GM21717 (cell line): Measurements from ENCODE around the gene CIC.

ENCODE experiments used
- ATAC-seq: cut with Tn5 transposase; IDR thresholded peaks from one replicate; pipeline ENCODE4 v1.9.1; 2021; ENCODE audit warnings: mild to moderate bottlenecking, moderate library complexity; ENCODE audit not compliant: unreplicated experiment

CIC gene

DNA sequence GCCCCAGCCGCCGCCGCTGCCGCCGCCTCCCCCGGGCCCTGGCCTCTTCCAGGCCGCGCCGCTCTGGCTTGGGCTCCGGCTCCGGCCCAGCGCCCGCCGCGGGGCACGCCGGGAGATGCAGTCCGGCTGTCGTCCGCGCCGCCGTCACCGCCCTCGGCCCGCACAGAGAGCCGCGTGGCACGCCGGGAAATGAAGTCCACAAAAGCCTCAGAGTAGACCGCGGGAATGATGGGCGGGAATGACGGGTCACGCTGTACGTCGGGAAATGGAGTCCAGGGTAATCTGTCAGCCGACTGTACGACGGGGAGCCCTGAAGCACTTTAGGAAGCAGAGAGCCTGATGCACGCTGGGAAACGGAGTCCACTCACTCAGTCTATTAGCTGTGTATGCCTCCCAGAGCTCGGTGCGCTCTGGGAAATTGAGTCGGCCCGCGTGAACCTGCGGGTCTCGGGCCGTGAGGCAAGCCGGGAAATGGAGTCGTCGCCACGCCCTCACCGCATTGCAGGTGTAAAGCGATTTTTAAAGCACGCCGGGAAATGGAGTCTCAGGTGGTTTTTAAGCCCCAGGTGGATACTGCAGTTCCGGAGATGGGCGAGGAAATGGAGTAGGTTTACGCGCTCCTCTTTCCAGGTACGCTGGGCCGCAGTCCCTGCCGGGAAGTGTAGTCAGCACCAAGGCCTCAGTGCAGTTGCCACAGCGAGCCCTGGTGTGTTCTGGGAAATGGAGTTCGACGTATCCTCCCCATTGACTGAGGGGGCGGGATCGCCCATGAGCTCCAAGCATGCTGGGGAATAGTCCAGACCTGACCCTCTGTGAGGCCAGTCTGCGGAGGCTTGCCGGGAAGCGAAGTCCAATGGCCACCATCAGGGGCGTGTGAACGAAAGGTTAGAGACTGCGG, 26.3 kb upstream of the CIC start, which contains the start of gene GSK3A:
Gene GSK3A (minus strand): TSS at position 91 of the 898 bp plus-strand sequence. CDS start 137 bp downstream, outside the sequence.
- ATAC-seq: peak; percentile 56

DNA sequence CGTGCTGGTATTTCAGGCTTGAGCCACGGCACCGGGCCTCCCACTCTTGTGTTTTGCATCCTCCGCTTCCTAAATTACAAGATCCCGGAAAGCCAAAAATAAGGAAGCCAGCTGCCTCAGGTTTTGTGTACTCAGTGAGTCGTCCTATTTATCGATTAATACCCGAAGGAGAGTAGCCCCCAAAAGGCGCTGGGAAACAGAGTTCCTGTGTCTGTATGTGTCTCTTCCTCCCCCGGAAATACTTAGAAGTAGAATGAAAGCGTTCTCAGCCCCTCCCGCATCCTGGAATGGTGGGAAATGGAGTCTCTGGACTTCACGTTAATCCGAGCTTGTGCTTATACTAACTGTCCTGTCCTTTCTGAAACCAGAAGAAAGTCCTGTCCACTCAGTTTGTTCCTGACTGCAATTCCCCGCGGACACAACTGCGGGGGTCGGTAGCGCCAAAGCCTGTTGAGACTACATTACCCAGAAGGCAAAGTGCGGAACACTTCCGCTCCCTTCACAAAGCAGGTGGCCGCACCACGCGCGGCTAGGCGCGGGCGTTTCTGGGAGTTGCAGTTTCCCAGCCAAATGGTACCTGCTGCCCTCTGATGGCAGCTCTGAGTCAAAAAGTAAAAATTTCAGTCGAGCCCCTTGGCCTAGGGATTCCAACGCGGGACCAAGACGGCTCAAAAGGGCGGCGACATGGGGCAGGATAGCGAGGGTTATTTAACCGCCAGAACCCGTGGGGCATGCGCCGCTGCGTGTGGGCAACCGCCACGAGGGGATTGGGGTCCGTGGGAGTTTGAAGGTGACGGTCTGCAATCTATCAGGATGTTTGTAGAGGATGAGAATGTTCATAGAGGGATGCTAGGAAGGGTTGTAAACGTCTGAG, 24.5 kb upstream of the CIC start:
- ATAC-seq: peak; percentile 31

DNA sequence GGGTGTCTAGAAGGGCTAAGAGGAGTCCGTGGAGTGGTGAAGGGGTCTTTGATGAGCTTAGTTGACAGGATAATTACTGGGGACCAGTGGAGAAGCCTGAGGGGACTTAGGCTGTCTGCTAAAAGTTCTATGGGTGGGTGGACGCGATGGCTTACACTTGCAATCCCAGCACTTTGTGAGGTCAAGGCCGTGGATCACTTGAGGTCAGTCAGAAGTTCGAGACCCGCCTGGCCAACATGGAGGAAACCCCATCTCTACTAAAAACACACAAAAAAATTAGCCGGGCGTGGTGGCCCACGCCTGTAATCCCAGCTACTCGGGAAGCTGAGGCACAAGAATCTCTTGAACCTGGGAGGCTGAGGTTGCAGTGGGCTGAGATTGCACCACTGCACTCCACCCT, 23.8 kb upstream of the CIC start:
- ATAC-seq: no peak

DNA sequence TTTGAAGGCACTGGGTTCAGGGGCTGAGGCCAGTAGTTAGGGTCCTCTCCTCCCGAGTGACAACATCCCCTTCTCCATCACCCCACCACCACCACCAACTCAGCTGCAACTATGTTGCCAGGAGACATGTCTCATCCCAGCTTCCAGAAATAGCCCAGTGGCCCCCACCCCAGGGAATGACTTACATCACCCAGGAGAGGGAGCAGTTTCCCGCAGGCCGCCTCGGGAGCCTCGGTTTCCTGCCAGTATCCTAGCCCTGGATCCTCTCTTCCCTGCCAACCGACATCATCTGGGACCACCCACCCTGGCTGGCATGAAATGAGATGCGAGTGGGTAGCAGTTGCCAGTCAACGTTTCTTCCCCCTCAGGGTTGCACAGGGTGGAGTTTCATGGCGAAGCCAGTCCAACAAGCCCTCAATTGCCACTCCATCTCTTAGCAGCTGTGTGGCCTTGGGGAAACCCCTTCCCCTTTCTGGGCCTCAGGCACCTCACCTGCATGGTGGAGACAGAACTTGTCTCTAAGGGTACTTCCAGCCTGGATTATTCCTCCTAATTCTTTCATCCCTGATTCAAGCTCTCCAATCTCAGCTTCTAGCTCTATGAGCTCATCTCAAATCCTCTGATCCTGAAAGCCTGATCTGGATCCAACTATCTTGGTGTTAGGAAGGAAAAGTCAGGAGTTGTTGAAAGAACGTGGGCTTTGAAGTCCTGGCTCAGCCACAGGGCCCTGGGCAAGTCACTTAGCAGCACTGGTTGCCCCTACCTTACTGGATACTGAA, 22.7 kb upstream of the CIC start:
- no peak for ATAC-seq

DNA sequence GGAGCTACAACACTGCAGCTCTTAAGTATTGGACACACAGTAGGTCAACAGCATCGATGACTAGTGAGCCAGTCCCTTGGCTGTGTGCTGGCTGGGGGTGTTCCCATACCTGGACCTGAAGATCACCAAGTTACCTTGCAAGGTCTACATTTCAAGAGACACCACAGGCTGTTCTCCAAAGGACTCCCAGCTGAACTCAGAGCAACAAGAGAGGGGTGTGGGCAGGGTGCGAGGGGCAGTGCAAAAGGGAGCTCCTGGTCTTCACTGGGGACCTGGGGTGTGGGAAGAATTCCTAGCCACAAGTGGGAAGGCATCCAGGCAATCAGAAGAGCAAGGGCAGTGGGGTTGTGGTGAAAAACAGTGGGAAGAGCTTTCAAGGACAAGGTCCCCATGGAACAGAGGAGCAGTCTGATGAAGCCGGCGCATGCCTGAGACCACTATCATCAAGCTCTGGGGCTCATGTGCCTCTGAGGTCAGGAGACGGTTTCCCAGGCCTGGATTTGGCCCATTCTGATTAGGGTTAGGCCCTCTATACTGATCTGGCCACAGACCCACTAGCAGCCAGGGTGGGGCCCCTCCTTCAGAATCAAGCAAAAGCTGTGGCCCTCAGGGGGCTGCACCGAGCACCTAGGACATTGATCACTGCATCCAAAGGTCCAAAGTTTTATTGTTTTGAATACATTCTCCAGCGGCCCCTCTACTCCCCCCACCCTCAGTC, 22.0 kb upstream of the CIC start:
- ATAC-seq: no peak

DNA sequence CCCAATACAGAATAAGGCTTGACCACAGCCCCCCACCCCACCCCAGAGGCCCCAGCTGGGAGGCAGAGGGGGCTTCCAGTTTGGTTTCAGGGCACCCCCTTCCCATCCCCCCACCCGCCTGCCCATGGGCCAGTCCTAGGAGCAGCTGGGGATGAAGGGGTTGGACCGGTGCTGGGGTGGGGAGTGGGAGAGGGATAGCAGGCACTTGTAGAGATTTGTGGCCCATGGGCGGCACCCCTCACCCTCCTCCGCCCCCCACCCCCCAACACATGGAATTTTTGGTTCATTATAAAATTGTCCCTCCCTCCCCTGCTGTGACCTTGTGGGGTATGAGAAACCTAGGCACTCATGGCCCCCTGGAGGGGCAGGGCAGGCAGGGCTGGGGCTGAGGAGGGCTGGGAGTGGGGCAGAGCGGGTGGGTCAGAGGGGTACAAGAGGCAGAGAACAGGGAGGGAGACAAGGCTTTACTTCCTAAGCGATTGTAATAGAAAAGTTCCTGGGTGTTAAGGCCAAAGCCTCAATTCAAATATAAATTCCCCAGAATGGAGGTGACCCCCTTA, 21.3 kb upstream of the CIC start:
- ATAC-seq: no peak

DNA sequence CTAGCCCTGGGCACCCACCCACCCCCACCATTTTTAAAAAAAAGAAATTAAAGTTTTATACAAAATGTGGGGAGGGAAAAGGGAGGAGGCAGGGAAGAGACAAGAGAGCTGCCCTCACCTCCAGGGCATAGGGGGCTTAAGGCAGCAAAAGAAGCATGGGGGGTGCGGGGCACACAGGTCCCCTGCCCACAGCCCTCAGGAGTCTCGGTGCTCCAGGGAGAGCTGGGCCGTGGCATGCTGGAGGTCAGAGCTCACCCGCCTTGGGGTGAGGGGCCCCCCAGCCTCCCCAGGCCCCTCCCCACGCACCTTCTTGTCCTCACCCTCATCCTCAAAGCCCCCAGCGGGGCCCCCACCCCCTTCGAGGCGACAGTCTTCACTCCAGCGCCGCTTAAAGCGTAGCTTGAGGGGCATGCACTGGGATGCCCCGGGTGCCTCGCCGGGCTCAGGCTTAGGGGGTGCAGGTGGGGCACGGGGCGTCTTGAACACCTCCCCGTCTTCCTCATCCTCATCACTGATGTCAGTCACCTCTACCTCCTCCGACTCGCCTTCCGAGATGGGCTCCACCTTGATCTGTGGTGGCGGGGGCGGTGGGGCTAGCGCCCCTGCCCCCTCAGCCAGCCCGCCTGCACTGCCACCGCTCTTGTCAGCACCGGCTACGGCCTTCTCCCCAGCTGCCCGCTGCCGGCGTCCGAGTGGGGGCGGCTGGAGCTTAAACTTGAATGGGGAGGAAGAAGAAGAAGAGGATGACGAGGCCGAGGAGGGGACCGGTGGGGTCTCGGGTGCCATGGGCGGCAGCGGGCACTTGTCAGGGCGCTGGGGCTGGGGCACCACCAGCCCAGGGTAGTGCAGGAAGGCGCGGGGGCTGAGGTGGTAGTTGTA, 20.5 kb upstream of the CIC start:
- ATAC-seq: no peak

DNA sequence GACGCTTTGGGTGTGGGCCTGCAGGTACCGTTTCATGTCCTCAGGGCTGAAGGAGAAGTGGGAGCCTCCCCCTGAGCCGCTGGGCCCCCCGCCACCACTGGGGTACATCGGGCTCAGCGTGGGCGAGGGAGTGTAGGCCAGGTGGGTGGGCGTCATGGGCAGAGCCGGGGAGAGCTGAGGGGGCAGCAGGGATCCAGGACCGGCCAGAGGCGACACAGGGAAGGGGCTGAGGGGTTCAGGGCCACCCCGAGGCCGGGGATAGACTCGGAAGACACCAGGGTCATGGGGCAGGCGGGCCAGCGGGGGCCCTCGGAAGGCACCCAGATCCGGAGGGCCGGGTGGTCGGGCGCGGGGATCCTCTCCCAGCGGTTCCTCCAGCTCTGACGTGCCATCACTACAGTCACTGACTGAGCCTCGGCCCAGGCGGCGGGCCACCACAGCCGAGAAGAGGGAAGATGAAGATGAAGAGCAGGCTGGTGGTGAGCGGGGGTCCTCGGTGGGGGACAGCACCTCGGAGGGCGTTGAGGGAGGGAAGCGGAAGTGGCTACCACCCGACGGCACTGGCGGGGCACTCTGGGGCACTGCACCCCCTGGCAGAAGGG, 19.8 kb upstream of the CIC start:
- no peak for ATAC-seq

DNA sequence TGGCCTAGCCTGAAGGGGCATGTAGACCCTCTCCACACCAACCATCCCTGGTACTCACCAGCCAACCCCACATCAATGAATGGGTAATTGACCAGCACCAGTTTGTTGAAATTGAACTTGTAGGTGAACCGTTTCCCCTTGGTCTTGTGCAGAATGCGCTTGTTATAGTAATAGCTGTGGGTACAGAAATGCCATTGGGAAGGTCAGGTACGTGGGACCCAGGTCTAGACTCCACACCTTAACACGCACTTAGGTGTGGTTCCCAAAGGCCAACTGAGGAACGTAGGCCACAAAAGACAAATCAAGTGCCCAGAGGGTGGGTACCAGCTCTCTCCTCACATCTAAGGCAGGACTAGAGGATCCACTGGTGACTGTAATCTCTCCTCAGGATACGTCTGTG, 19.3 kb upstream of the CIC start:
- ATAC-seq: no peak

DNA sequence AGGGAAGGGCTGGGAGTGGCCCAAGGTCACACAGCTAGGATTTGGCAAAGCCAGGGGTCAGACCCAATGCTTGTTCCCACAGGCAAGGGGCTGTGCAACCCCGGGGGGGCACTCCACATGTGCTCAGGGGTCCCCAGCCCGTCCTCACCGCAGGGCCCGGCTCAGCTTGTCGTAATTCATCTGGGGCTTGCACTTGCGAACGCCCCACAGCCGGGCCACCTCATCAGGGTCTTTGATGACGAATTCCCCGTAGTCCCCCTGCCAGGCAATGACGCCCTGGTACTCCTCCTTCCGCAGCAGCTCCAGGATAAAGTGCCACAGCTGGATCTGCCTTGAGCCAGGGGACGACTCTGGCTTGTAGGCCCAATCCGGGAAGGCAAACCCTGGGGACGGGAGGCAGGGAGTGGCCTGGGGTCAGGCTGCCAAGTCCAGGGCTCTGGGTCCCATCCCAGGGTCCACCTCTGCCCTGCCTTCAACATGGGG, 18.8 kb upstream of the CIC start:
- ATAC-seq: no peak

DNA sequence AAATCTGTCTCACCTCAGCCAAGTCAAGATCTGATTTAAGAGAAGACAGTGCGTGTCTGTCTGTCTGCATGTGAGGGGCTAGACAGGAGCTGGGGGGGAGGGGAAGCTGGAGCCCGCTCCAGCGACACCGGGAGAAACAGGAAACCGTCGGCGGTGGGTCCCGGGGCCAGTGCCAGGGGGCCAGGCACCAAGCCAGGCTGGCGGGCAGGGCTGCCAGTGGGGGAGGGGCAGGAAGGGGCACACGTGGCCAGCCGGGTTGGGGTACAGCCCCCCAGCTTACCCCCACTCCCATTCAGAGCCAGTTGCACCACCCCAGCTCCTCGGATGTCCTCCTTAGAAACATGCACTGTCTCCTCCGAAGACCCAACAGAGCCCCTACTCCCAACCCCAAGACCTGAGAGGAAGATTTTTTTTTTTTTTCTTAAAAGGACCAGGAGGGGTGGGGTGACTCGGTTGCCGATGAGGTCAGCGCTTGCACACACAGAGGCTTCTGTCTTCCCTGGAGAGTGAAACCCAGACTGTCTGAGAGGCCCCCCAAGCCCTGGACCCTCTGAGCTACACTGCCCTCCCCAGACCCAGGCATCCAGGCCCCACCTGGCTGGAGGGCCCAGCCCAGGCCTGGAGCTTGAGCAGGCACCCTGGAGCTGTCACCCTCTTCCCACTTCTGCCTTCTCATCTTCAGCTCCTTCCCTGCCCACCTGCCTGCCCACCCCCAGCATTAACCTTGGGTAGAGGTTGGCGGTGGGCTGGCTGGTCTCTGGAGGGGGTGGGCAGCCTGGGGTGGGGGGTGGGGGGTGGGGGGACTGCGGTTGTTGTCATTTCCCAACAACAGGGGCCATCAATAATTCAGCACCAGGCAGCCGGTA, 18.2 kb upstream of the CIC start:
- no peak for ATAC-seq

DNA sequence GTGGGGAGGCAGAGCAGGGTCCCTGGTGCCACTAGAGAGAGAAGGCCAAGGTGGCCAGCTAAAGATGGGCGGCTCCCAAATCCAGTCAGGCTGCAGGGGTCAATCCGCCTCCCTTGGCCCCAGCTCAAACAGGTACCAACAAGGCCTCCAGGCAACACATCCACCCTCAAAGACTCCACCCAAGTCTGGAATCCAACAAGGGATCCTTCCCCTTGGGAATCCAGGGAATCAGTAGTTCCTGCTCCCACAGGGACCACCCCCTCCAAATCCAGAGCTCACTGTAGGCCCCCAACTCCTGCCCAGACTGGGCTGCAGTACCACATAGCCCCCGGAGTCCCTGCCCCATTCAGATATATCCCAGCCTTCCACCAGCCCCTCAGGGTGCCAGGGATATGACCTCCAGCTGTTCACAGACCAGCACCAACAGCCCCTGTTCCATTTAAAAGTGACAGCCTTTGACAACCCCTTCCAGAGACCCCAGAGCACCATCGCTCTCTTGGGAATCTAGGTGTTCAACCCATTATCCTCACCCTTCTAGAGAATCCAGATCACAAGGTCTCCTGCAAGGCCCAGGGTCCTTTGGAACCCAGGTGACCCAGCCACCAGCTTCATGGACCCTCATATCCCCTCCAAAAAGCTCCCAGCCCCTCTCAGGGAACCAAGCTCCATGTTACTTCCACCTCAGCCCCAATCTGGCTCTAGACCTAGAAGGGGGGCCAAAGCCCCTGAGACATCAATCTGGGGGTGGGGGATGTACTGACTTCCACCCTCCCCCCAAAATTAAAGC, 17.3 kb upstream of the CIC start:
- no peak for ATAC-seq

DNA sequence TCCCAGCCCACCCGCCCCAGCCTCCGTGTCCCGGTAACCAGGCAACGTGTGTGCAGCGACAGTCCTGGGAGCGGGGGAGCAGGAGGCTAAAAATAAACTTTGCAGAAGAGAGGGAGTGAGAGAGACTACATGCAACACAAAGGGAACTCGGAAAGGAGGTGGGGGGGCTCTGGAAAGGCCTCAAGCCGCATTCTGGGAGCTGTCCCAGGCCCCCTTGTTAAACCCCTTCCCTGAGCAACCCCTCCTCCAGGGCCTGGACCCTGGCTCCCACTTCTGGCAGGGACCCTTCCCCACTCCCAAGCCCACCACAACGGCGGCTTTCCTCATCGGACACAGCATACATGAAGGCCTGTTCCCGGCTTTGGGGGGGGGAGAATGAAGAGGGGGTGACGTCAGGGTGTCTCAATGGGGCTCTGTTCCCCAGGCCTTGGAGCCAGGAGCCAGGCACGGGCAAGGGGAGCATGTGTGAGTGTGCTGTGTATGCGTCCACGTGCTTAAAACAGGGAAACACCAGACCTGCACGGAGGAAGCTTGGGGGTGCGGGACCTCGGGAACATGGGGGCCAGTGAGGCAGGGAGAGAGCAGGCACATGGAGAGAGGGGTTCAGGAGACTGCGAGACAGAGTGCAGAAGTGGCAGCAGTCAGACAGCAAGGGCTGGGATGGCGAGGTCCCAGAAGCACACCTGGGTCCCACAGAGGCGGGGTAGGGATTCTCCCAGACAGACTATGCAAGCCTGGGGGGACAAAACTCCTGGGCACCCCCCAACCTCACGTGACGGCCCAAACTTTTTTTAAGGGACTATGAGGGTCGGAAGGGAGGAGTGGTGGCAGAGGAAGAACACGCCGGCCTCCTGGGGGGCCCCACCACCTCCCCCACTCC, 16.4 kb upstream of the CIC start:
- no peak for ATAC-seq

DNA sequence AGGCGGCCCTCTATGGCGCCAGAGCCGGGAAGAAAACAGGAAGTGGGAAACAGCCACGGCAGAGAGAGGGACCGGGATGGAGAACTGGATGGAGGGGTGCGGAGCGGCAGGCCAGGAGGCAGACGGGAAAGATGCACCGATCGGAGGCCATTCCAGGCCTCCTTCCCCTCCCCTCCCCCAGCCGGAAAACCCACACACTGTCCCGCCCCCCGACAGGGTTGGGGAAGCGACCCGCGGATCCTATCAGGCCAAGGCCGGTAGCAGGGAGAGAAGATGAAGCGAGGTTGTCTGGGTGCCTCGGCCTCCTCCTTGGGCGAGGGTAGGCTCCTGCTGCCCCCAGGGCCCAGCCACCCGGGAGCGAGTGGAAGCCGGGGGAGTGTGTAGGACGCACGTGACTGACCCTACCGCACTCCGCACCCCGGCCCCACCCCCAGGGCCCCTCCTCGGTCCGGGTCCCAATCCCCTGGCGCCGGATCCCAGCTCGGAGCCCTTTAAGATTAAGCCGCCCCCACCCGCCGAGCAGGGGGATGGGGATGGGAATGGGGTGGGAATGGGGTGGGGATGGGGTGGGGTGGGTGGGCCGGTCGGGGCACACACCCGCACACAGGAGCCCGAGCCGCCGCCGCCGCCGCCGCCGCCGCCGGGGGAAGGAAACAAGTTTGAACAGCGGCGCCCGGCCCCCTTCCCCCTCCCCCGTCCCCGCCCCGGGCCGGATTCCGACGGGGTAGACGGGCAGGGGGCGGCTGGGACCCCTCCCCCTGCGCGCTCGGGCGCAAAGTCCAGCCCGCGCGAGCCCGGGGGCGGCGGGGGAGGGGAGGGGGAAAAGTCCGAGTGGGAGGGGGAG, 15.6 kb upstream of the CIC start:
- no peak for ATAC-seq
